ENCODE results near the gene YEATS2.
"Not testable (repeated sequence)": the region's sequence is repeated elsewhere in the genome, so short reads cannot be mapped to it uniquely, and the experiment has no call there.

Gene YEATS2

DNA sequence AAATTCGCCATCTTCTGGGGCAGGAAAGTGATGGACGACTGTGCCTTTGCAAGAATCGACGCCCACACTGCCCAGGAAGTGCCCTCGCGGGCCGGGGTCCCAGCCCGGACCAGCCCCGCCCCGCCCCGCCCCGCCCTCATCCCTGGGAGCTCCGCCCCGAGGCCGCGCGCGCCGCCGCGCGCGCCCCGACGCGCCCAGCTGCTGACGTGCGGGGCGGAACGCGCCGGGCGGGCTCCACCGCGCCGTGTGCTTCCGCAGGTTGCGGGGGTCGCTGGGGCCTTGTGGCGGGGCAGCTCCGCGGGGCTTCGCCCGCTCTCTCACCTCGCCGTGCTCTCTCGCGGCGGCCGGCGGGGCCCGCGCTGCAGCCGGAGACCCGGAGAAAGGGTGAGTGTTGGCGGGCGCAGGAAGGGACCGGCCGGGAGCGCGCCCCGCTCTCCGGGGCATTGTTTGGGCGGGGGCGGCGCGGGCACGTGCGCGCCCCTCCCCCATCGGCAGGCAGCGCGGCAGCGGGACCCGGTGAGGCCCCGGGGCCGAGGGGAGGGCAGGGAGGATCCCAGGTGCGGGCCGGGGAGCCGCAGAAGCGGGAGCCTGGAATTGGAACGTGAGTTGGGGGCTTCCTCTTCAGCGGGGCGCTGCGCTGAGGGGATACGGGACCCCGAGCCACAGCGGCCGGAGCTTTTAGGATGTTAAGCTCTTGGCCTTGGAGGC lies at the start of gene YEATS2:
TSS of gene YEATS2 (plus strand) at position 188 of the 708 bp plus-strand sequence. CDS start 17,366 bp downstream, outside the sequence.
- DNase-seq (ENCODE audit: low read depth, low spot score) = no peak

DNA sequence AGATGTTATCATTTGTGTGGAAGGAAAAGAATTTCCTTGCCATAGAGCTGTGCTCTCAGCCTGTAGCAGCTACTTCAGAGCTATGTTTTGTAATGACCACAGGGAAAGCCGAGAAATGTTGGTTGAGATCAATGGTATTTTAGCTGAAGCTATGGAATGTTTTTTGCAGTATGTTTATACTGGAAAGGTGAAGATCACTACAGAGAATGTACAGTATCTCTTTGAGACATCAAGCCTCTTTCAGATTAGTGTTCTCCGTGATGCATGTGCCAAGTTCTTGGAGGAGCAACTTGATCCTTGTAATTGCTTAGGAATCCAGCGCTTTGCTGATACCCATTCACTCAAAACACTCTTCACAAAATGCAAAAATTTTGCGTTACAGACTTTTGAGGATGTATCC lies 47.0 kb upstream of the YEATS2 start:
- DNase-seq (ENCODE audit: low read depth, low spot score) = no peak

DNA sequence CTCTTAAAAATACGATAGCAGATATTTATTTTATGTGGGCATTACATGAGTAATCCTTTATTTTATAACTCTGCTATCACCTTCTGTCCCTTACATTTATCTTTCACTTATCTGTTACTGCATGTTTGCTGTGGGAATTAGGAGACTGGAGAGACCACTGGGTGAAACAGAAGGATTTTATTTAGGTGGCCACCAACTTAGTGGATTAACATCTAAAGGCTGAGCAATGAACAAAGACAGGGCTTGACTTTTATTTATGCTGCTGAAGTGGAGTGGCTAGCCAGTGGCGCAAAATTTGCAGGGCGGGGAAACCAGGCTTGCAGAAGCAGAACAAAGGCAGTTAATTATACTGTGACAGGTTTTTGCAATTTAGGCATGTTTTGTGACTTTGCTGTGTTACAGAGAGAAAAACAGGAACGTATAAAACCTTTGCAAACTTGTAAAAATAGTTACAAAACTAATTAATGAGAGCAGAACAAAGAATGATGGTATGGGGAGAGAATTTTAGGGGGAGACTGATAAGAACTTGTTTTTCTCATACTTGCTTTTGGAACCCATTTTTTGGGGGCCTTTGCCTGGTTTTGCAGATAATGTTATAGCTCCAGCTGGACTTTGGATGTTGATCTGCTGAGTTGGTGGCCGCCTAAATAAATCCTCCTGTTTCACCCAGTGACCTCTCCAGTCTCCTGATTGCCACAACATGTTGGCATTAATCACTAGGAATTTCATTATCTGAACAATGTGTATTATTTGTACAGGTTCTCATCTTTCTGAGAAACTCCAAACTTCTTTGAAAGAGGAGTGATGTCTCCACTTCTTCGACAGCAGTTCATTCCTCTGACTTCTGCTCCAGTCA lies 44.2 kb upstream of the YEATS2 start:
- DNase-seq (ENCODE audit: low read depth, low spot score) = no peak

DNA sequence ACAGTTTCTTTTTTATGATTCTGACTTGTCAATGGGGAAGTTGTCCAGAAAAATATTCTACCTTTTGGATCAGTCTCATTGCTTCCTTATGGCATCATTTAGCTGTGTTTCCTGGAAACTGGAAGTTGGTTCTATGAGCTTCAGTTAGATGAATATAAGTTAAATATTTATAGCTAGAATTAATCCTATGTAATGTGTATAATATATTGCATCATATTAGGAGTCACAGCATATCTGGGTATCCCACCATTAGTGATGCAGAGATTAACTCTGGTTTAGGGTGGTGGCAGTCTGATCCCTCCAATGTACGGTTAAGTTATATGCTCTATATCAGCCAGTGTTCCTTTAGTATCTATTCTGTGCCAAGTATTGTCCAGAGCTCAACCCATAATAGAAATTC lies 42.9 kb upstream of the YEATS2 start:
- no peak for DNase-seq (ENCODE audit: low read depth, low spot score)

DNA sequence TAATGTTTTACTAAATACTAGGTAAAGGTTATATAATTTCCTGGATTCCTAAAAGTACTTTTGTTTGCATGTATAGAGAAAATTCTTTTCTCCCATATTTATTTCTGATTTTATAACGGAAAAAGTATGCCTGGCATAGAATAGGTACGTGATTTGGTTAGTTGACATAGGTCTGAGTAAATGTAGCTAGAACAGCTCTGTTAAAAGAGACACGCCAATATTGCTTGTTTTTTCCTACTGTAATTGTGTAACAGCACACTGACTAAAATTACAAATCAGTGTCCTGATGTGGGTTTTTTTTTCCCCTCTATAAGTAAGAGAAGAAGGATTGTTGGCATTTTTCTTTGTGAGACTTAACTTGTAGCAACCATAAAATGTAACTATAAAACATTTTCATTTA lies 35.5 kb upstream of the YEATS2 start:
- DNase-seq (ENCODE audit: low read depth, low spot score) = no peak

DNA sequence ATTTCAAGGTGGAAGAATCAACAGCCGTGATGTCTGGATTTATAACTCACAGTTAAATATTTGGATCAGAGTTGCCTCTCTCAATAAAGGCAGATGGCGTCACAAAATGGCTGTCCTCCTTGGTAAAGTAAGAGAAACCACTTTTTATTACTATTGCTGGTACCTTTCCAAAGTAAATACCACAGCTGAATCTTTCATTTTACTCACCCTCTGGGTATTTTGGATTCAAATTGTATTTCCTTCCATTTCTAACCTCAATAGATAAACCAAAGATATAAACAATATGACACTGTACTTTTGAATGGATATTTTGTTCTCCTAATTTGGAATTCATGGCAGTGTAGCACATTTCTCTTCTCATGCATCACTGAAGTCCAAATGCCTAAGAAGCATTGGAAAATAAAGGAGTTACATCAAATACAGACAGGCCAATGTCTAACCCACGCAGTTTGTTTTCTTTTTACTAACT lies 32.6 kb upstream of the YEATS2 start:
- no peak for DNase-seq (ENCODE audit: low read depth, low spot score)

DNA sequence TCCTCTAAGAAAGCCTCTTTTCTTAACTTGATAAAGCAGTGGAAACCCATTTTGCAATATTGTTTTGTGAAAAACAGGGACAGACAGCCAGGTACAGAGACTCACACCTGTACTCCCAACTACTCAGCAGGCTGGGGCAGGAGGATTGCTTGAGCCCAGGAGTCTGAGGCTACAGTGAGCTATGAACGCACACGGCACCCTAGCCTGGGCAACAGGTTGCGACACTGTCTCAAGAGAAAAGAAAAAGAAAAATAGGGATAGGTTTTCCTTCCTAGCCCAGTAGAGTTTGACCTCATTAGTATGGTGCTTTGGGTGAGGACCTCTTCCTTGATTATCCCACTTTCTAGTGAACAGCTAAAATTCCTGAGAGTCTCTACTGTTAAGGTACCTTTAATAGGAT lies 17.5 kb upstream of the YEATS2 start:
- DNase-seq (ENCODE audit: low read depth, low spot score) = no peak

DNA sequence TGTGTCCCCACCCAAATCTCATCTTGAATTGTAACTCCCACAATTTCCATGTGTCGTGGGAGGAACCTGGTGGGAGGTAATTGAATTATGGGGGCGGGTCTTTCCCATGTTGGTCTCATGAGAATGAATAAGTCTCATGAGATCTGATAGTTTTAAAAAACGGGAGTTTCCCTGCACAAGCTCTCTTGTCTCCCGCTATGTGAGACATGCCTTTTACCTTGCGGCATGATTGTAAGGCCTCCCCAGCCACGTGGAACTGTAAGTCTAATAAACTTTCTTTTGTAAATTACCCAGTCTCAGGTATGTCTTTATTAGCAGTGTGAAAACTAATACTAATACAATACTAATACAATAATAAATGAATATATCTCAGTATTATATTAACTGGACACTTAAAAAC lies 9.9 kb upstream of the YEATS2 start:
- no peak for DNase-seq (ENCODE audit: low read depth, low spot score)

DNA sequence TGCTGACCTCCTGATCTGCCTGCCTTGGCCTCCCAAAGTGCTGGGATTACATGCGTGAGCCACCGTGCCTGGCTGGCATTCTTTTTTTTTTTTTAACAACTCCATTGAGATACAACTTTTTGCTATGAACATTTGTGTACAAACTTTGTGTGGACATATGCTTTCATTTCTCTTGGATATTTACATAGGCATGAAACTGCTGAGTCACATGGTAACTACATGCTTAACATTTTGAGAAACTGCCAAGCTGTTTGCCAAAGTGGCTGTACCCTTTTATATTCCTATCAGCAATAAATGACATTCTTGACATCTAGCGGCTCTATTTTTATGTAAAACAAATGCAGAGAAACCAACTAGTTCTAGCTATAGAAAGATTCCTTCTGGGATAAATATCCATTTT lies 8.7 kb upstream of the YEATS2 start:
- DNase-seq (ENCODE audit: low read depth, low spot score) = no peak

DNA sequence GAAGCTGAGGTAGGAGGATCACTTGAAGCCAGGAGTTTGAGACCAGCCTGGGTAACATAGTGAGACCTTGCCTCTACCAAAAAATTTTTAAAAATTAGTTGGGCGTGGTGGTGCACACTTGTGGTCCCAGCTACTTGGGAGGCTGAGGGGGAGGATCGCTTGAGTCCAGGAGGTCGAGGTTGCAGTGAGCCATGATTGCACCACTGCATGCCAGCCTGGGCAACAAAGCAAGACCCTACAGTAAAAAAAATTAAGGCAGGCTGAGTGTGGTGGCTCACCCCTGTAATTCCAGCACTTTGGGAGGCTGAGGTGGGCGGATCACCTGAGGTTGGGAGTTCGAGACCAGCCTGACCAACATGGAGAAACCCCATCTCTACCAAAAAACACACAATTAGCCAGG lies 8.0 kb upstream of the YEATS2 start:
- DNase-seq (ENCODE audit: low read depth, low spot score) = not testable (repeated sequence)

DNA sequence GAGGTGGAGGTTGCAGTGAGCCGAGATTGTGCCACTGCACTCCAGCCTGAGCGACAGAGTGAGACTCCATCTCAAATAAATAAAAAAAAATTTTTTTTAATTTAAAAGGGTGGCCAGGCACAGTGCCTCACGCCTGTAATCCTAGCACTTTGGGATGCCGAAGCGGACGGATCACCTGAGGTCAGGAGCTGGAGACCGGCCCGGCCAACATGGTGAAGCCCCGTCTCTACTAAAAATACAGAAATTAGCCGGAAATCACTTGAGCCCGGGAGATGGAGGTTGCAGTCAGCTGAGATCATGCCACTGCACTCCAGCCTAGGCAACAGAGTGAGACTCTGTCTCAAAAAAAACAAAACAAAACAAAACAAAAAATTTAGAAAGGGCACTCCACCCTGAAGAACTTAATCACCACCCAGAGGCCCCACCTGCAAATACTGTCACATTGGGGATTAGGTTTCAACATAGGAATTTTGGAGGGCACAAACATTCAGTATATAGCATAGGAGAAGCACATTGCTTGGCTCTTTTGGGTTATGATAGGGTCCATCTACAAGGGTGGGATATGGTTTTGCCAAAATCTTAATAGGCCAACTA lies 7.1 kb upstream of the YEATS2 start:
- no peak for DNase-seq (ENCODE audit: low read depth, low spot score)

DNA sequence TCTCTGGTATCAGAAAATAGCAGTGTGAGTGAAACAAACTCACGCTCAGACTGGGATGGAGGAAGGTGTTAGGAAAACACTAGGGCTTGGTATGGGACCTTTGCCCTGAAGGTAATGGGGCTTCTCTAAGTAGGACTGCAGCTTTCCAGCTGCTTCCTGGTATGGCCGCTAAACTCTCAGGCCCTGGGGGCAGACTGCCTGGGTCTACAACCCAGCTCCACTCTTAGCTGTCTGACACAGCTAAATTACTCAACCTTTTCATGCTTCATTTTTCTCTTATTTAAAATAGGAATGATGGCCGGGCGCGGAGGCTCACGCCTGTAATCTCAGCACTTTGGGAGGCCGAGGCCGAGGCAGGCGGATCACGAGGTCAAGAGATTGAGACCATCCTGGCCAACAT lies 5.2 kb upstream of the YEATS2 start:
- no peak for DNase-seq (ENCODE audit: low read depth, low spot score)

DNA sequence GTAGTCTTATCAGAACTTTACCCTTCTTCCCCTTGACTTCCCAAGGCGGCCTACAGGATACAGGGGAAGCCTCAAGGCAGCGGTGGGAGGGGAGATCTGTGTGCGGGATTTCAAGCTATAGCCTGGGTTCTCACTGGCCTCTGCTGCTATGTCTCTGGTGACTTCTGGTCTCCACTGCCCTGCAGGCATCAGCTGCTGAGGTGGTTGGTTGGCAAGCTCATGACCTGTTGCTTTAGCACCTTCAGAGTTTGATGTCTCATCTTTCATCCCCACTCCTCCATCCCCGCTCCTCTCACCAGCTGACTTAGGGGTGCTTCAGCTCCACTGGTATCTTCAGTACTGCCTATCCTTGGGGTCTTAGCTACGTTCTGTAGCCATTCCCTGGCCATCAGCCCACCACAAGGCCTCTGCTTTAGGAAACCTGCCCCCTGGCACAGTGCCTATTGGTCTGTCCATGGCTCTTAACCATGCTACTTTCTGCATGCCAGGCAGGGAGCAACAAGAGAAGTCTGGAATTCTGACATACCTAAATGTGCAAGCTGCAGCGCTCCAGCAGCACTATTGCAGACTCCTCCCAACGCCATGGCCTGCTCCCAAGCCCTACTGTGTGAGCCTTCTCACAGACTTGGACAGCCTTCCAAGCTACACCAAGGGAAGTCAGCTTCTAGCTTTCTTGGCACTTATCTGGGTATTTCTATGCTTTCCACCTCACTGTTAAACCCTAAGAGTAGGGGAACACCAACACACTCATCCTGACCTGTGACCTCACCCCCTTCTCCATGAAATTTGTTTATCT lies 1.8 kb upstream of the YEATS2 start:
- DNase-seq (ENCODE audit: low read depth, low spot score) = no peak

DNA sequence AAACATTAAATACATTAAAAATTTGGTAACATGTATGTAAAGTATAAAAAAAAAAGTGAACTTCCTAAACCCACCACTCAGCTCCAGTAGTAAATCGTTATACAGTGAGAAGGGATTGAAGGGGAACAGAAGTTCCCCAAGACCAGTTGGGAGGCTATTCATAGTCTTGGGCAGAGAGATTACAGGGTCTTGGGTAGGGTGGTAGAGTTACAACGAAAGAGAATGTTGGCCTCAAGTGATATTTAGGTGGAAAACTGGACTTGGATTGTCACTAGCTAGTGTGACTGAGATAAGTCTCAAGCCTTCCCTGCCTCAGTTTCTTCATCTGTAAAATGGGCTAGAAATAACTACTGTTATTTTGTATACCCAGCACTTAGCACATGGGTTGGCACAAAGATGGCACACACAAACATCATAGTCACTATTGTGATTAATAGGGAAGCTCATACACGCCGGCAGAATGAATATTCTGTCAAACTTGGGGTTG lies 431 bp upstream of the YEATS2 start:
- DNase-seq (ENCODE audit: low read depth, low spot score) = no peak

DNA sequence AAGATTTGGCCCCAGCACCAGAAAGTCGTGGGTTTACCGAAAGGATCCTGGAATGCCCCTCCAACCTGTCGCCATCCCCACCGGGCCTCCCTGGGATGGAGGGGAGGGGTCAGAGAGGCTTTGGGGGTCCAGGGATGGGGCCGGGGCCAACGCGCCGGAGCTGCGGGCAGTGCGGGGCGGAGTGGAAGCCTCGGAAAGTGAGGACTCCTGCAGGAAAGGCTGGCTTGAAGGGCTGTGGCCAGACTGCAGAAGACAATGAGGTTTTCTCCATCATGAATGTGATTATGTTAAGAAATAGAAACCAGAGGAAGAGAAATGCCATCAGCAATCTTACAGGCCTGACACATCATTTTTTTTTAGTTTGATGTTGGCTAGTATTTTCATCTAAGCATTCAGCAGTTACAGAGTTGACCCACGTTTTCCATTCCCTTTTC lies 738 bp downstream of the YEATS2 start:
- DNase-seq (ENCODE audit: low read depth, low spot score) = no peak

DNA sequence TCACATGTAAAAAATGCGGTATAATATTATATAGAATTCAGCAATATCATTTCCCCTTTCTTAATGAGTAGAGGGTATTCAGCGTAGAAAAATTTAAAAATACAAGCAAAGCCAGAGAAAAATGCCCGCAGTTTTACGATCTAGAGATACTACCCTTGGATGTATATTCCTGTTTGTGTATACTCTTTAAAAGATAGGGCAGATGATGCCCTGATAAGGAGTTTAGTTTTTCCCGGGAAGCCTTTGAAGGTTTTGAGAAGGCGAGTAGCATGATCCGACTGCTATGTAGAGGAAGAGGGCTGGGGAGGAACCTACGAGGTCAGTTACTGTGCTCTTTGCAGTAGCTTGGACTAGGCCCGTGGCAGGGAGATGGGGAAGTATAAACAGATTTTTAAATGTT lies 1.2 kb downstream of the YEATS2 start:
- no peak for DNase-seq (ENCODE audit: low read depth, low spot score)

DNA sequence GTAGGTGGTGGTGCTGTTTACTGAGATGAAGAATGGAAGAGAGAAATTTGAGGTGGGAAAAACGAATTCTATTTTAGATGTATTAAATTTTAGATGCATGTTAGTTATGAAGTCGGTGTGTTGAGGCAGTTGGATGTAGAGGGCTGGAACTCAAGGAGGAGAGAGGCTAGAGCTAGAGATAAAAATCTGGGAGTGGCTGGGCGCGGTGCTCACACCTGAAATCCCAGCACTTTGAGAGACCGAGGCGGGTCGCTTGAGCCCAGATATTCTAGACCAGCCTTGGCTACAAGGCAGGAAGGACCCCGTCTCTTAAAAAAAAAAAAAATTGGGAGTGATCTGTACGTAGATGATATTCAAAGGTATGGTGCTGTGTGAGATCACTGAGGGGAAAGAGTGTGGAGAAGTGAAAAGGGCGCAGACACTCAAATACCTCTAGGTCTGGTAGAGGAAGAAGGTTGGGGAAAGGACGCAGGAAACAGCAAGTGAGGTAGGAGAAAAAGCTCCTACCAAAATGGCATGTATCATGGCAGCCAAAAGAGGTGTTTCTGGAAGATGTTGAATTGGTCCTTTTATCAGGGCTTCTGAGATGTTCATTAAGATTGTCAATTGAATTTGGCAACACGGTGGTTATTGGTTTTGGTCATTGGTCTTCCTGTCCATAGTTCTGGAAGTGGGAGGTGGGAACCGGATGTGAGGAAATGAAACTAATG lies 1.8 kb downstream of the YEATS2 start:
- no peak for DNase-seq (ENCODE audit: low read depth, low spot score)

DNA sequence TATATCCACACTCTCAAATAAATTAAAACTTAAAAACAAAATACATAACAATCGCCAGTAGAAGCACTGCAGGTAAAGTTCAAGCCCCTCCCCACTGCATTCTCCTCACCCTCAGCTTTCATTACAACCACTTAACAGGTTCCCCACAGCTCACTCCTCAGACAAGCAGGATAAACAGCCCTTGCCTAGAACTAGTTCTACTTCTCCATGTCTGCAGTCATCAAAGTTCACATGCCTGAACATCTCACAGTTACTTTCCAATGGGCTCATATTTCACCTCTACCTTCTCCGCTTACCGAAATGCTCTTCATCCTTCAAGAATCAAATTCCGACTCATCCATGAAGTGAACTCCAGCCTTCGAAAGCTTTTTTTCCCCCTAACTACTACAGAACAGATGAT lies 4.1 kb downstream of the YEATS2 start:
- DNase-seq (ENCODE audit: low read depth, low spot score) = no peak

DNA sequence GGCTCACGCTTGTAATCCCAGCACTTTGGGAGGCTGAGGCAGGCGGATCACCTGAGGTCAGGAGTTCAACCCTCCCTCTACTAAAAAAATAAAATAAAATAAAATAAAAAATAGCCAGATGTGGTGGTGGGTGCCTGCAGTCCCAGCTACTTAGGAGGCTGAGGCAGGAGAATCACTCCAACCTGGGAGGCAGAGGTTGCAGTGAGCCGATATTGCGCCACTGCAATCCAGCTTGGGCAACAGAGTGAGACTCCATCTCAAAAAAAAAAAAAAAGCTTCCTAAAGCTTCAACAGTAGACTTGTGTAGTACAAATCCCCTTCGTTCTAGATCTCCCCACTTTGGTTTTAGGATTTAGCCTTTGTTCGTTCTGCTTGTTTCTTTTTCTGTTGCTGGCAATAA lies 6.3 kb downstream of the YEATS2 start:
- DNase-seq (ENCODE audit: low read depth, low spot score) = not testable (repeated sequence)

DNA sequence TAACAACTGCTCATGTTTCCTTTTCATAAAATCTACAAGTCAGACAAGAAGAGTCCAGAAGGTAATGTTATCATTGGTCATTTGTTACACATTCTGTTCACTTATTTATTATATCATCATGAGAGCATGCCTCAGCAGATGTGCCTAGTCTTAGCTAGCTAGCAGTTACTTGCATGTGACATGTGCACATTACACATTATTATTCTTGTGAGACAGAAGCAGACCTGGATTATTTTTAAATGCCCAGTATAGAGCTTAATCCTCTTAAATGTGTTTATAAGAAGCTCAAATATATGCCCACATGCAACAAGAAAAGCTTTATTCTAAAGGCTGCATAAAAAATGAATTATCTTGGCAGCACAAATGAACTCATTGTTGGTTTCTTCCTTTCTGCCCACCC lies 12.6 kb downstream of the YEATS2 start:
- DNase-seq (ENCODE audit: low read depth, low spot score) = no peak

DNA sequence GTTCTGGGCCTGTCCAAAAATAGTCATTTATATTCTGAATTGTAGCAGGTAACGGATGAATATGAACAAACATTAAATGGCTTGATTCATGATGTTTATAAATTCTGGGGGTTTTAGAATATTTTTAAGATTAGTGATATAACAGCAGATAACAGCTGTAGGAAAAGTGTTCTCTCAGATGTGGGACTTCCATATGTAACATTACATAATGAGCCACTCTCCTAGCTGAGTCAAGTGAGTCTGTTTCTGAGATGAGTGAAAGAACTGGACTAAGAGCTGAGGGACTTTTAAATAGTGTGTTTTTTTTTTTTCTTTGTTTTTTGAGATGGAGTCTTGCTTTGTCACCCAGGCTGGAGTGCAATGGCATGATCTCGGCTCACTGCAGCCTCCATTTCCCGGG lies 13.9 kb downstream of the YEATS2 start:
- DNase-seq (ENCODE audit: low read depth, low spot score) = no peak

Data from iPS DF 19.7 (cell line).